ENCODE results near the gene CEP20. TPM values are rescaled to one million over a fixed set of nuclear protein-coding genes. Genes with fewer than 3 reads are reported as not detected.

Gene CEP20
- total RNA-seq, 2 donors from 2014 or later, result 38.7 to 97.5 TPM

- Mint-ChIP-seq H3K27ac (no peak overlapping the region), H3K9me3 (no peaks in the 10 kb centered on the region), H3K36me3 (no peaks in the 10 kb centered on the region)
- ATAC-seq (no peak), DNase-seq (ENCODE audit: low spot score in 2 of 2) (peak in 1 of 2 donors; percentile 9)
These were observed 58.9 kb downstream of the CEP20 start for GRCh38 chr16:15829460-15829859.

DNA sequence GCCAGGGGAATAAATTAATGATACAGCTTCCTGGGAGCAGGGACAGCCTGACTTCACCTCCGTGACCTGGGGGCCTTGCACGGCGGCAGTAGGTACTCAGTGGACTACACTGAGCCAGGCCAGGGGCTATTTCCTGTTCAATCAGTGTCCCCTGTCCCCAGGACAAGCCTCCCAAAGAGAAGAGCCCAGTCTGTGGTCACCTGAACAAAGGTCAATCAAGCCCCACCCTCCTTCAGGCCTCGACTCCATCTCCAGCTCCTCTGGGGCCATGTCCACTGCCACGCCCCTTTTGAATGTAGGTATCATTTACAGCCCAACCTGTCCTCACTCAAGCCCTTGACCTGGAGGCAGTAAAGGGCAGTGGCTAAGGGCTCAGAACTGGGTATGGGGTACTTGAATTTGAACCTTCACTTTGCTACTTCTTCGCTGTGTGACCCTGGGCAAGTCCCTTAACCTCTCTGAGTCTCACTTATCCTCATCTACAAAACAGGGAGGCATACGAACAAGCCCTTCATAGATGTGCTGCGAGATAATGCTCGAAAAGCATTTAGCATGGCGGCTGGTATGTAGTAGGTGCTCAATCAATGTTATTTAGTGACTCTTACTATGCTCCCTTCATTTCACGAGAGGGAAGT is 60.6 kb downstream of the CEP20 start:
- Mint-ChIP-seq H3K9me3 (no peaks in the 10 kb centered on the region), H3K27ac (no peak overlapping the region), H3K36me3 (no peaks in the 10 kb centered on the region)
- ATAC-seq, result no peak
- DNase-seq (ENCODE audit: low spot score in 2 of 2), result no peak

DNA sequence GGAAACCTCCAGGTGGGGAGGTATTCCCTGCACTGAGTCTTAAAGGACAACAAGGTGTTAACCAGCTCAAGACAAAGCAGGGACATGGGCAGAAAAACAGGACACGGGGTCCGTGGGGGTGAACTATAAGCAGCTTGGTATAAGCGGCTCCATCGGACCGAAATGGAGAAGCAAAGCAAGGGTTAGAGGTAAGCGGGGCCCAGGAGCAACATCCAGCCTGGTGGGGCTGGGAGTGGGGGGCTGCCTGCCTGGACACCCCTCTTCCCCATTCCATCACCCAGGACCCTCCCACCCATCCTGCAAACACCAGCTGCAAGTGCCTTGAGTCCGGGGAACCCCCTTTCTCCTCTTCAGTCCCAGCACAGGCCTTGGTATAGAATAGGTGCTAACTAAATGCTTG is 61.1 kb downstream of the CEP20 start:
- ATAC-seq (no peak), DNase-seq (ENCODE audit: low spot score in 2 of 2) (no peak)
- H3K9me3 Mint-ChIP-seq, result no peaks in the 10 kb centered on the region
- H3K36me3 Mint-ChIP-seq, result no peaks in the 10 kb centered on the region
- no peak overlapping the region for H3K27ac Mint-ChIP-seq

DNA sequence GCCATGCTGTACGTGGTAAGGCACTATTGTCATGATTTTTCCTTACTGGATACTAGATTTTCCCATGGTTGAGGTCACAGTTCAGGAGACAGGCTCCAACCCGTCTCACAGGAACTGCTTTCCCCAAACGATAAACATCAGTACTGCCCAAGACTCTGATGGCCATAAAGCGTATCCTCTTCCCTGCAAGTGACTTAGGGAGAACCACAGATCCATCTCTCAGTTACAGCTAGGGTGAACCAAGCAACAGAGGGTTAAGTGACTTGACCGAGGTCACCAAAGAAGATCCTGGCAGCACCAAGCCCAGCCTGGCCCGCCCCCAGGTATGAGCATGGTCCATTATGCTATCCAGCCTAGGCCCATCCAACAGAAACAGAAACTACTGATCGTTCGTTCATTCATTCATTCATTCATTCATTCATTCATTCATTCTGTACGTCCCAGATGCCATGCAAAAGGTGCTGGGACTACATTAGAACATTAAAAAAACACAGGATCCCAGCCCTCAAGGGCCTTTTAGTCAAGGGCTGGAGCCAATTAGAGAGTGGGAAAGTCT is 62.6 kb downstream of the CEP20 start:
- ATAC-seq (no peak), DNase-seq (ENCODE audit: low spot score in 2 of 2) (no peak)
- Mint-ChIP-seq H3K9me3 (no peaks in the 10 kb centered on the region), H3K27ac (no peak overlapping the region), H3K36me3 (no peaks in the 10 kb centered on the region)

DNA sequence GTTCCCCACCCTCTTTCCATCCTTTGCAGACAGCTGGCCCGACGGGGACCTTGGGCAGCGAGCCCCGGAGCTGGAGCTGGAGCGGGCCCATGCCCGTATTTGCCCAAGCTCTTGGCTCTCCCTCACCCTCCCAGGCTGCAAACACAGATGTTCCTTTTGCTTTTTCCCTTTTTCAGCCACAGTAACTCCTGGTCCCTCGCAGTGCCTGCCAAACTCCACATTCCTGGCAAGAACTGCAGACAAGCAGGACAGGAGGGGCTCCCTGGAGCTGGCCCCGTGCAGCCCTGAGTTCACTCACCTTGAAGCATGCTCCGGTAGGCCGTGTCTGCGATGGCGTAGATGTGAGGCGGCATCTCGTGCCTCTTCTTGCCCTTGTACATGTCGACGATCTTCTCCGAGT is 65.4 kb downstream of the CEP20 start:
- peaks cover 0 to under 1% of the 10 kb centered on the region in 2 donors for H3K9me3 Mint-ChIP-seq
- no peak for DNase-seq (ENCODE audit: low spot score in 2 of 2)
- no peaks in the 10 kb centered on the region for H3K36me3 Mint-ChIP-seq
- no peak overlapping the region for H3K27ac Mint-ChIP-seq
- ATAC-seq, result no peak

DNA sequence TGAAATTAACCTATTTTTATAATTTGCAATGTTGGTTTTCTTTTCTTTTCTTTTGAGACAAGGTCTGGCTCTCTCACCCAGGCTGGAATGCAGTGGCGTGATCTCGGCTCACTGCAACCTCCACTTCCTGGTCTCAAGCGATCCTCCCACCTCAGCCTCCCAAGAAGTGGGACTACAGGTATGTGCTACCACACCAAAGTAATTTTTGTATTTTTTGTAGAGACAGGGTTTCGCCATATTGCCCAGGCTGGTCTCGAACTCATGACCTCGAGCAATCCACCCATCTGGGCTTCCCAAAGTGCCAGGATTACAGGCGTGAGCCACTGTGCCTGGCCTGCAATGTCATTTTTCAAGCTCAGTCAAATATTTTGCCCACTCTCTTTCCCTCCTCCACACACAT is 67.6 kb downstream of the CEP20 start:
- no peak for DNase-seq (ENCODE audit: low spot score in 2 of 2)
- no peak for ATAC-seq
- peaks cover 6 to 13% of the 10 kb centered on the region in 2 donors for H3K9me3 Mint-ChIP-seq
- no peak overlapping the region for H3K27ac Mint-ChIP-seq
- peaks cover 6 to 7% of the 10 kb centered on the region in 2 donors for H3K36me3 Mint-ChIP-seq

GRCh38 chr16:15819046-15819445 is 69.4 kb downstream of the CEP20 start:
- DNase-seq (ENCODE audit: low spot score in 2 of 2), result no peak
- ATAC-seq, result no peak
- H3K27ac Mint-ChIP-seq, result no peak overlapping the region
- H3K9me3 Mint-ChIP-seq, result peaks cover 10 to 15% of the 10 kb centered on the region in 2 donors
- H3K36me3 Mint-ChIP-seq, result peaks cover 8 to 10% of the 10 kb centered on the region in 2 donors

GRCh38 chr16:15817446-15817845 is 71.0 kb downstream of the CEP20 start:
- H3K9me3 Mint-ChIP-seq, result peaks cover 10 to 15% of the 10 kb centered on the region in 2 donors
- DNase-seq (ENCODE audit: low spot score in 2 of 2), result no peak
- peaks cover 8 to 10% of the 10 kb centered on the region in 2 donors for H3K36me3 Mint-ChIP-seq
- no peak for ATAC-seq
- no peak overlapping the region for H3K27ac Mint-ChIP-seq

DNA sequence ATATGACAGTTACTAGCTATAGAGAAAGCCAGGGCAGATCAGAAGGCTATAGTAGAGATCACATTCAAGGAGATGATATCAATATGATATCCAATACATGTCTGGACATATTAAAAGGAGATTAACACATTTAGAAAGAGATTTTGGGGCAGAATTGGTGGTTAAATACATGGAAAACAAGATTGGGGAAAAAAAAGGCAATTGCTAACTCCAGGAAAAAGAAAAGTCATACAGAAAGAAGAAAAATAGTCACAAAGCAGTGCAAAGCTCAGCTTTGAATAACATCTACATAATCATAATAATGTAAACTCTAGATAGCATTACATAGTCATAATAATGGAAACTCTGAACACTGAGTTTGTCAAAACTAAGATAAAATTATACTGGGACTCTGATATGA is 72.2 kb downstream of the CEP20 start:
- H3K27ac Mint-ChIP-seq, result no peak overlapping the region
- peaks cover 10 to 15% of the 10 kb centered on the region in 2 donors for H3K9me3 Mint-ChIP-seq
- ATAC-seq, result no peak

More for the DNA sequence above, 72.2 kb downstream of the CEP20 start:
- peaks cover 8 to 10% of the 10 kb centered on the region in 2 donors for H3K36me3 Mint-ChIP-seq
- DNase-seq (ENCODE audit: low spot score in 2 of 2), result no peak

Other genes with a start within 250 kb of the CEP20 start
- 100 to 1,000 TPM in 1 of 2 donors, 10 to 100 TPM in 1; 70.8 to 134 TPM for gene MARF1, start 245.4 kb downstream of the CEP20 start, total RNA-seq
- gene NDE1, start 238.4 kb downstream of the CEP20 start, total RNA-seq, result 100 to 1,000 TPM; 114 to 196 TPM
- gene MYH11, start 31.6 kb downstream of the CEP20 start, total RNA-seq, result under 1 TPM in 1 of 2 donors, not detected in 1; 0.07 TPM
- 10 to 100 TPM; 51.8 to 66.9 TPM for gene ABCC1, start 61.0 kb upstream of the CEP20 start, total RNA-seq

Measured in activated naive CD4-positive, alpha-beta T cell treated with anti-CD3 and anti-CD28 coated beads, Interleukin-2, amount 50 U/mL, for 72 hours (primary cell).